Karpas-422 (cell line): ENCODE results near the gene TMEM120A. TPM values are rescaled to one million over a fixed set of nuclear protein-coding genes. Genes with fewer than 3 reads are reported as not detected.
A peak's percentile ranks its signal among the peaks of the same experiment; 100 is the strongest.
"Not testable (repeated sequence)": the region's sequence is repeated elsewhere in the genome, so short reads cannot be mapped to it uniquely, and the experiment has no call there.

Experiments
- DNase-seq: peaks from one replicate; pipeline ENCODE4 v3.0.0-alpha.2; 2015
- H2AFZ ChIP-seq: fragments of 200-600 bp; sonication (generic); 2 replicates; pipeline ENCODE4 v1.6.1; 2014; ENCODE audit warnings: antibody characterized with exemption, low read length, mixed read lengths
- H3K27ac ChIP-seq: fragments of 200-600 bp; sonication (generic); 2 replicates; pipeline ENCODE4 v1.5.1; 2014; ENCODE audit warnings: mild to moderate bottlenecking, low read length, moderate library complexity
- H3K27me3 ChIP-seq: fragments of 200-600 bp; sonication (generic); 2 replicates; pipeline ENCODE4 v1.6.1; 2014; ENCODE audit warnings: low read length, mixed read lengths
- H3K36me3 ChIP-seq: fragments of 200-600 bp; sonication (generic); 2 replicates; pipeline ENCODE4 v1.6.1; 2014; ENCODE audit warnings: low read length, mixed read lengths; ENCODE audit not compliant: insufficient read depth
- H3K4me1 ChIP-seq: fragments of 200-600 bp; sonication (generic); 2 replicates; pipeline ENCODE4 v1.6.1; 2014; ENCODE audit warnings: mild to moderate bottlenecking, low read length, mixed read lengths
- H3K4me2 ChIP-seq: fragments of 200-600 bp; sonication (generic); 2 replicates; pipeline ENCODE4 v1.6.1; 2014; ENCODE audit warnings: low read length, low read depth, mild to moderate bottlenecking; ENCODE audit not compliant: poor library complexity, severe bottlenecking
- H3K4me3 ChIP-seq: fragments of 200-600 bp; sonication (generic); 2 replicates; pipeline ENCODE4 v1.5.1; 2014; ENCODE audit warnings: mild to moderate bottlenecking, antibody characterized with exemption, low read length, mixed read lengths
- H3K79me2 ChIP-seq: fragments of 200-600 bp; sonication (generic); 2 replicates; pipeline ENCODE4 v1.6.1; 2014; ENCODE audit warnings: mild to moderate bottlenecking, low read length, mixed read lengths
- H3K9ac ChIP-seq: fragments of 200-600 bp; sonication (generic); 2 replicates; pipeline ENCODE4 v1.6.0; 2014; ENCODE audit warnings: low read length
- H3K9me2 ChIP-seq: fragments of 200-600 bp; sonication (generic), shearing (Covaris generic); replicated peaks from 2 replicates; pipeline ENCODE4 v1.6.0; 2014; ENCODE audit warnings: mild to moderate bottlenecking, low read length, moderate library complexity; ENCODE audit not compliant: insufficient read depth
- H3K9me3 ChIP-seq: fragments of 300-700, 200-600 bp; sonication (generic); 2 replicates; pipeline ENCODE4 v1.6.1; 2014; ENCODE audit warnings: low read length, mixed read lengths
- H4K20me1 ChIP-seq: fragments of 200-600 bp; sonication (generic); 2 replicates; pipeline ENCODE4 v1.6.1; 2014; ENCODE audit warnings: mild to moderate bottlenecking, antibody characterized with exemption, low read length, low read depth; ENCODE audit not compliant: insufficient read depth
- total RNA-seq: library from RNA; depleted of rRNA; stranded (reverse); fragments of >200 nt; shearing (Covaris generic); gene quantifications from 2 replicates; pipeline ENCODE4 v1.2.3, GENCODE V29; 2014; ENCODE audit warnings: low replicate concordance; rRNA removed

Gene TMEM120A
- 32.8 and 35.6 TPM in 2 replicates for total RNA-seq

GRCh38 chr7:75994388-75995051 is at the start of gene TMEM120A:
Gene TMEM120A, minus strand, starts transcription at chr7:75994595. Its CDS starts 25 bp downstream, at chr7:75994570.
- H3K9ac ChIP-seq: peak within 1 kb of the TSS; percentile 85
- DNase-seq: peak; percentile 97
- H3K4me1 ChIP-seq: peaks cover 12% of the 10 kb centered on the region
- peaks cover 8% of the 10 kb centered on the region for H3K79me2 ChIP-seq
- H3K27me3 ChIP-seq: no peaks in the 10 kb centered on the region
- H3K9me3 ChIP-seq: no peaks in the 10 kb centered on the region
- H2AFZ ChIP-seq: peak within 1 kb of the TSS; percentile 85
- H3K4me2 ChIP-seq: peak within 1 kb of the TSS; percentile 98
- peak within 1 kb of the TSS; percentile 98 for H3K4me3 ChIP-seq
- no peaks in the 10 kb centered on the region for H3K36me3 ChIP-seq
- H4K20me1 ChIP-seq: no peaks in the 10 kb centered on the region
- no peaks in the 10 kb centered on the region for H3K9me2 ChIP-seq
- H3K27ac ChIP-seq: no peak within 1 kb of the TSS

DNA sequence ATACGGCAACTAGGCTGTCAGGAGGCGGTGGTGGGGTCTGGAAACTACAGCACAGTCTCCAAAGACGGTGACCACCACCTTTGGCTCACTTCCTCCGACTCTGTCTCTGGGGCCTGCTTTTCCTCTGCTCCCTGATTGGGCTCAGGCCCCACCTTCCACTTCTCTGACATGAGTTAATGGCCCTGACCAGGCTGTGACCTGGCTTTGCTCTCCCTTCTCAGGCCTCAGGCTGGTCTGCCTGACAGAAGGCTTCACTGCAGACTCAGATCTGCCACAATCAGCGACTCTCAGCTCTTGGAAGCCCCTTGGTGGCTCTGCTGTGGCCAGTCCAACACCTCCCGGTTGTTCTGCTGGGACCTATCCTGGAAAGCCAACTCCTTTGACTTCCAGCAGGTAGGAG is 45.7 kb upstream of the TMEM120A start:
- no peaks in the 10 kb centered on the region for H3K9me3 ChIP-seq
- peaks cover 34% of the 10 kb centered on the region for H3K79me2 ChIP-seq
- H3K9ac ChIP-seq: no peak overlapping the region
- H3K4me1 ChIP-seq: peaks cover 3% of the 10 kb centered on the region; the same call in 1 of the 2 replicates
- no peak for DNase-seq
- no peaks in the 10 kb centered on the region for H3K9me2 ChIP-seq
- no peak overlapping the region for H3K4me2 ChIP-seq
- no peak overlapping the region for H3K27ac ChIP-seq
- H3K36me3 ChIP-seq: no peaks in the 10 kb centered on the region
- H2AFZ ChIP-seq: no peak overlapping the region
- no peak overlapping the region for H3K4me3 ChIP-seq
- H4K20me1 ChIP-seq: no peaks in the 10 kb centered on the region
- no peaks in the 10 kb centered on the region for H3K27me3 ChIP-seq

DNA sequence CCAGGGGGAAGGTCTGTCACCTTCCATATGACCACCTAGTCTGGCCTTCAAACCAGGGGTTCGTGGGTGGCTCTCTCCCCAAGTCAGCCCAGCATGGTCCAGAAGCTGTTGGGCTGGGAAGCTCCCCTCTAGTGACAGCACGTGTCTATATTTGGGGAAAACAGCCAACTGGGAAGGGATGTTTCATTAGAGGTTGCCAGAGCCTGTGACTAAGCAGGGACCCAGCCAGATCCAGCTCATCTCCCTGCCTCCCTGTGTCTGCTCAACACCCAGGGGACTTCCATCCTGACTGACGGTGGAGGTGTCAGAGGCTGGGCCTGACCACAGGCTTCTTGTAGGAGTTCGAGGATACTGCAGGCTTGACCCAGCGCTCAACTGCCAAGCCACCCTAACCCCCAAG is 42.9 kb upstream of the TMEM120A start:
- H3K27ac ChIP-seq: no peak overlapping the region
- peaks cover 10% of the 10 kb centered on the region for H3K79me2 ChIP-seq
- H4K20me1 ChIP-seq: no peaks in the 10 kb centered on the region
- no peaks in the 10 kb centered on the region for H3K4me1 ChIP-seq
- H3K9ac ChIP-seq: no peak overlapping the region
- H3K27me3 ChIP-seq: no peaks in the 10 kb centered on the region
- H2AFZ ChIP-seq: no peak overlapping the region
- no peak overlapping the region for H3K4me2 ChIP-seq
- no peak overlapping the region for H3K4me3 ChIP-seq
- no peaks in the 10 kb centered on the region for H3K9me3 ChIP-seq
- no peaks in the 10 kb centered on the region for H3K36me3 ChIP-seq
- no peak for DNase-seq
- H3K9me2 ChIP-seq: no peaks in the 10 kb centered on the region

- Histone ChIP-seq H3K27ac (no peak overlapping the region), H3K9me3 (no peaks in the 10 kb centered on the region), H4K20me1 (no peaks in the 10 kb centered on the region), H3K36me3 (no peaks in the 10 kb centered on the region), H3K27me3 (no peaks in the 10 kb centered on the region), H3K9ac (no peak overlapping the region), H2AFZ (no peak overlapping the region), H3K9me2 (no peaks in the 10 kb centered on the region), H3K4me1 (no peaks in the 10 kb centered on the region), H3K4me3 (no peak overlapping the region), H3K79me2 (no peaks in the 10 kb centered on the region), H3K4me2 (no peak overlapping the region)
- DNase-seq: no peak
Observed at GRCh38 chr7:76031964-76032363, 37.6 kb upstream of the TMEM120A start.

- not testable (repeated sequence) for H3K4me2 ChIP-seq, H3K9me3 ChIP-seq, H3K36me3 ChIP-seq, DNase-seq, H2AFZ ChIP-seq, H3K9me2 ChIP-seq, H3K79me2 ChIP-seq, H3K27ac ChIP-seq, H3K9ac ChIP-seq, H3K4me3 ChIP-seq, H4K20me1 ChIP-seq, H3K4me1 ChIP-seq, H3K27me3 ChIP-seq
Observed at GRCh38 chr7:76029682-76030081, 35.3 kb upstream of the TMEM120A start.

DNA sequence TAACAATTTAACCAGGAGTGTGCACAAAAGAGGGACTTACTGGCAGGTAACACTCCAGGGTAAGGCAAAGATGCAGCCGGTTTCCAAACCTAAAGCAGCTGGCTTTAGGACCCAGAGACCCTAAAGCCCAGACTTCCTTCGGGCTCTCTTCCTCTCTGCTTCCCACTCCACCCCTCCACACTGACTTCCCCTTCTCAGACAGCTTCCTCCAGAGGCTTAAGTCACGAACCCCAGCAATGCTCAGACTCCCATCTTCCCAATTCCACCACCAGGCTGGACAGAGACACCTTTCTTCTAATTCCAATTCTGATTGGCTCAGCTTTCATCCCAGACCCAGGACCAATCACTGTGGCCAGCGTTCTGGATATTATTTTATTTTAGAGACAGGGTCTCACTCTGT is 28.6 kb upstream of the TMEM120A start:
- H3K4me3 ChIP-seq: no peak overlapping the region
- DNase-seq: no peak
- no peak overlapping the region for H3K27ac ChIP-seq
- no peak overlapping the region for H2AFZ ChIP-seq
- no peaks in the 10 kb centered on the region for H3K27me3 ChIP-seq
- no peaks in the 10 kb centered on the region for H3K9me2 ChIP-seq
- no peaks in the 10 kb centered on the region for H3K4me1 ChIP-seq
- no peak overlapping the region for H3K4me2 ChIP-seq
- no peaks in the 10 kb centered on the region for H3K36me3 ChIP-seq
- H3K9me3 ChIP-seq: no peaks in the 10 kb centered on the region
- no peaks in the 10 kb centered on the region for H4K20me1 ChIP-seq
- H3K79me2 ChIP-seq: no peaks in the 10 kb centered on the region
- H3K9ac ChIP-seq: no peak overlapping the region

DNA sequence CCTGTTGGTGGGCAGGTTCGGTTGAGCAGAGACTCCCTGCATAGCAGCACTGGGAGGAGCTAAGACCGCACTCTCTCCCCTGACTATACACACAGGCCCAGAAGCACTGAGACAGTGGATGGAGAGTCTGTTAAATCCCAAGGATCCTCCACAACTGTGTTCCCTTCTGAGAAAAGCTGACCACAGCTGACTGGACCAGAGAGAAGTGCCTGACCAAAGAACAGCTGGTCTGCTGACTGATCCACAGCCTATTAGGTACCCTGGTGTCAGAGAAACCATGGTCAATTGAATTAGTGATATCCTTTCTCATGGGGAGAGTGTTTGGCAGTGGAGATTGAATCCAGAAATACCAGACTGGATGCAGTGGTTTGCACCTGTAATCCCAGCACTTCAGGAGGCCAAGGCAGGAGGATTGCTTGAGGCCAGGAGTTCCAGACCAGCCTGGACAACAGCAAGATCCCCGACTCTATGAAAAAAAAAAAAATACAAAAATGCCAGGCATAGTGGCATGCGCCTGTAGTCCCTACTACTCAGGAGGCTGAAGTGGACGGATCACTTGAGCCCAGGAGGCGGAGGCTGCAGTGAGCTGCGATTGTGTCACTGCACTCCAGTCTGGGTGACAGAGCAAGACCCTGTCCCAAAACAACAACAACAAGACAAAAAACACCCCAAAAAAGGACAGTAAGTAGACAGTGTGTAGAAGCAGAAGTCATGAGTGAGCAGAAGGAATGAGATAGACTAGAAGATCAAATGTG is 27.8 kb upstream of the TMEM120A start:
- no peaks in the 10 kb centered on the region for H3K27me3 ChIP-seq
- H3K9me3 ChIP-seq: no peaks in the 10 kb centered on the region
- no peak overlapping the region for H3K27ac ChIP-seq
- no peaks in the 10 kb centered on the region for H3K4me1 ChIP-seq
- H3K4me2 ChIP-seq: no peak overlapping the region
- H3K4me3 ChIP-seq: no peak overlapping the region
- H3K9me2 ChIP-seq: no peaks in the 10 kb centered on the region
- DNase-seq: no peak
- H4K20me1 ChIP-seq: no peaks in the 10 kb centered on the region
- no peaks in the 10 kb centered on the region for H3K79me2 ChIP-seq
- no peaks in the 10 kb centered on the region for H3K36me3 ChIP-seq
- H2AFZ ChIP-seq: no peak overlapping the region
- no peak overlapping the region for H3K9ac ChIP-seq

DNA sequence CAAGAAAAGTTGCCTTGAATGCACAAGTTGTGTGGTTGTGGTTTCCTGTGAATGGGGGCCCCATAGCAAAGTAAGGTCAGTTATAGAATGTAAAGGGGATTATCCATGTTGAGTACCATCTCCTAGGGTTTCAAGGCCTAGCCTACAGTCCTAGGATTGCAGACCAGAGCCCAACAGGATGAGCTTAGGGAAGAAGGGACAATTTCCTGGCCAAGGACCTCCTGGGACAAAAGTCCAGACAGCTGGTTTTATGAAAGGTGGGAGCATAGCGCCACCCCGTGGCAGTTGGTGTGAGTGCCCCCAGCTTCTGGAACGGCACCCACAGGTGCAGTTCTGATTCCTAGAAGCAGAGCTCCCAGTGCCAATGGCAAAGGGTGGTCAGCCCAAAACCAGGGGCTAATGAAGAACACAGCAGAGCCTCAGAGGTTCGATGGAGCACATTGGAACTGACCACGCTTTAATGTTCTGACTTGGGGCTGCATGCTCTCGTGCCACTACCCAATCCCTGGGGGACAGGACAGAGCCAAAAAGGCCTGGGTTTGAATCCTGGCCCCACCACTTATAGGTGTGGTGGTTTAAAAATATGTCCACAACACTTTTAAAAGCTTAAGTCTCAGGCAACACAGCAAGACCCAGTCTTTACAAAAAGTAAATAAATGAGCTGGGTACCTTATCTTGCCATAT is 25.8 kb upstream of the TMEM120A start:
- Histone ChIP-seq H2AFZ (no peak overlapping the region), H3K27ac (no peak overlapping the region), H3K79me2 (no peaks in the 10 kb centered on the region), H4K20me1 (no peaks in the 10 kb centered on the region), H3K27me3 (no peaks in the 10 kb centered on the region), H3K4me2 (no peak overlapping the region), H3K36me3 (no peaks in the 10 kb centered on the region), H3K9me2 (no peaks in the 10 kb centered on the region), H3K9ac (no peak overlapping the region), H3K9me3 (no peaks in the 10 kb centered on the region), H3K4me1 (no peaks in the 10 kb centered on the region), H3K4me3 (no peak overlapping the region)
- peak; percentile 86 for DNase-seq
